Measurements from ENCODE around the gene FSTL4. TPM values are rescaled to one million over a fixed set of nuclear protein-coding genes. Genes with fewer than 3 reads are reported as not detected.

Gene FSTL4
- total RNA-seq, 1 experiment from 2014 or later = 14.3 TPM

GRCh38 chr5:133309166-133309795, 303.1 kb downstream of the FSTL4 start:
- DNase-seq (ENCODE audit: extremely low read depth, low read depth) = no peak

- no peak for DNase-seq (ENCODE audit: extremely low read depth, low read depth)
Measured at GRCh38 chr5:133307275-133307674, 305.1 kb downstream of the FSTL4 start.

GRCh38 chr5:133304707-133305216, 307.6 kb downstream of the FSTL4 start:
- no peak for DNase-seq (ENCODE audit: extremely low read depth, low read depth)

GRCh38 chr5:133304178-133304577, 308.2 kb downstream of the FSTL4 start:
- no peak for DNase-seq (ENCODE audit: extremely low read depth, low read depth)

- DNase-seq (ENCODE audit: extremely low read depth, low read depth) = no peak
Measured at GRCh38 chr5:133303298-133303697, 309.0 kb downstream of the FSTL4 start.

GRCh38 chr5:133299728-133300127, 312.6 kb downstream of the FSTL4 start:
- DNase-seq (ENCODE audit: extremely low read depth, low read depth) = no peak

GRCh38 chr5:133299021-133299420, 313.3 kb downstream of the FSTL4 start:
- no peak for DNase-seq (ENCODE audit: extremely low read depth, low read depth)

- DNase-seq (ENCODE audit: extremely low read depth, low read depth) = no peak
Measured at GRCh38 chr5:133298447-133298846, 313.9 kb downstream of the FSTL4 start.

- DNase-seq (ENCODE audit: extremely low read depth, low read depth) = no peak
Measured at GRCh38 chr5:133297293-133297692, 315.0 kb downstream of the FSTL4 start.

GRCh38 chr5:133296624-133297023, 315.7 kb downstream of the FSTL4 start:
- no peak for DNase-seq (ENCODE audit: extremely low read depth, low read depth)

- DNase-seq (ENCODE audit: extremely low read depth, low read depth) = no peak
Measured at GRCh38 chr5:133295520-133295919, 316.8 kb downstream of the FSTL4 start.

- no peak for DNase-seq (ENCODE audit: extremely low read depth, low read depth)
Measured at GRCh38 chr5:133294380-133294779, 318.0 kb downstream of the FSTL4 start.

GRCh38 chr5:133293960-133294359, 318.4 kb downstream of the FSTL4 start:
- no peak for DNase-seq (ENCODE audit: extremely low read depth, low read depth)

- no peak for DNase-seq (ENCODE audit: extremely low read depth, low read depth)
Measured at GRCh38 chr5:133292300-133292699, 320.0 kb downstream of the FSTL4 start.

- no peak for DNase-seq (ENCODE audit: extremely low read depth, low read depth)
Measured at GRCh38 chr5:133291524-133291923, 320.8 kb downstream of the FSTL4 start.

- DNase-seq (ENCODE audit: extremely low read depth, low read depth) = no peak
Measured at GRCh38 chr5:133290669-133291240, 321.6 kb downstream of the FSTL4 start.

GRCh38 chr5:133289686-133290367, 322.5 kb downstream of the FSTL4 start:
- no peak for DNase-seq (ENCODE audit: extremely low read depth, low read depth)

GRCh38 chr5:133287500-133287899, 324.8 kb downstream of the FSTL4 start:
- peak; percentile 26 for DNase-seq (ENCODE audit: extremely low read depth, low read depth)

- DNase-seq (ENCODE audit: extremely low read depth, low read depth) = no peak
Measured at GRCh38 chr5:133286483-133286882, 325.9 kb downstream of the FSTL4 start.

GRCh38 chr5:133285583-133286021, 326.7 kb downstream of the FSTL4 start:
- no peak for DNase-seq (ENCODE audit: extremely low read depth, low read depth)

GRCh38 chr5:133284306-133284705, 328.0 kb downstream of the FSTL4 start:
- DNase-seq (ENCODE audit: extremely low read depth, low read depth) = no peak

- DNase-seq (ENCODE audit: extremely low read depth, low read depth) = no peak
Measured at GRCh38 chr5:133278317-133278716, 334.0 kb downstream of the FSTL4 start.
